IMR-90 (cell line): Measurements from ENCODE around the gene PELO. TPM values are rescaled to one million over a fixed set of nuclear protein-coding genes. Genes with fewer than 3 reads are reported as not detected.

Experiments used
- ATAC-seq: fragments of 200-7000 bp; cut with Tn5 transposase; 2 replicates; pipeline ENCODE4 v1.9.1; 2020; ENCODE audit warnings: low read depth, mild to moderate bottlenecking, moderate library complexity
- BruUV-seq: library from RNA; stranded (reverse); fragments of 400-500 nt; replicated peaks from 2 replicates; lab custom pipeline; 2021; lab: Mats Ljungman, UMichigan
- CTCF ChIA-PET: fragments of 300-600 bp; formaldehyde crosslinking; extraction: SDS; loops from one replicate; lab custom pipeline; 2021; ENCODE audit warnings: antibody characterized with exemption; lab: Yijun Ruan, JAX
- POLR2A ChIA-PET: fragments of 300-600 bp; sonication (Branson Sonifier 250); formaldehyde crosslinking; loops from one replicate; lab custom pipeline; 2022; ENCODE audit warnings: antibody characterized with exemption; ENCODE audit not compliant: unreplicated experiment; lab: Charles Lee
- DNase-seq: peaks from one replicate; pipeline ENCODE4 v3.0.0; 2013
- H2AFZ ChIP-seq: replicated peaks from 2 replicates; pipeline ENCODE3; 2013; ENCODE audit warnings: low read length, mild to moderate bottlenecking; ENCODE audit not compliant: poor library complexity
- H2AK5ac ChIP-seq: 2 replicates; pipeline ENCODE4 v1.6.1; 2013; ENCODE audit warnings: low read depth, low read length, inconsistent platforms
- H2AK9ac ChIP-seq: replicated peaks from 2 replicates; pipeline ENCODE3; 2013; ENCODE audit warnings: mild to moderate bottlenecking, low read depth, low read length, moderate library complexity; ENCODE audit not compliant: poor library complexity
- H2BK120ac ChIP-seq: 2 replicates; pipeline ENCODE4 v1.6.1; 2013; ENCODE audit warnings: low read depth, low read length, inconsistent platforms
- H2BK15ac ChIP-seq: 3 replicates; pipeline ENCODE4 v1.6.1; 2013; ENCODE audit warnings: low read depth, low read length, inconsistent platforms
- H2BK20ac ChIP-seq: 2 replicates; pipeline ENCODE4 v1.6.1; 2013; ENCODE audit warnings: low read depth, mild to moderate bottlenecking, inconsistent platforms, low read length, moderate library complexity
- H2BK5ac ChIP-seq: 2 replicates; pipeline ENCODE4 v1.6.1; 2013; ENCODE audit warnings: mild to moderate bottlenecking, low read depth, low read length, inconsistent platforms; ENCODE audit not compliant: poor library complexity, severe bottlenecking
- H3K14ac ChIP-seq: replicated peaks from 2 replicates; pipeline ENCODE4 v1.6.1; 2013; ENCODE audit warnings: low read depth, low read length, inconsistent platforms
- H3K18ac ChIP-seq: 2 replicates; pipeline ENCODE4 v1.6.1; 2013; ENCODE audit warnings: low read depth, low read length, control low read depth
- H3K23ac ChIP-seq: 2 replicates; pipeline ENCODE4 v1.6.1; 2013; ENCODE audit warnings: low read depth, low read length, inconsistent platforms
- H3K27ac ChIP-seq: 2 replicates; pipeline ENCODE4 v1.5.1; 2013; ENCODE audit warnings: mild to moderate bottlenecking, control low read depth, low read length; ENCODE audit not compliant: insufficient read depth
- H3K27me3 ChIP-seq: 2 replicates; pipeline ENCODE4 v1.6.1; 2013; ENCODE audit warnings: low read length; ENCODE audit not compliant: control insufficient read depth, insufficient read depth
- H3K36me3 ChIP-seq: 2 replicates; pipeline ENCODE4 v1.6.1; 2013; ENCODE audit warnings: low read length, mixed read lengths; ENCODE audit not compliant: control insufficient read depth, insufficient read depth
- H3K4ac ChIP-seq: 2 replicates; pipeline ENCODE4 v1.6.1; 2013; ENCODE audit warnings: low read depth, low read length, inconsistent platforms
- H3K4me1 ChIP-seq: 2 replicates; pipeline ENCODE4 v1.6.1; 2013; ENCODE audit warnings: low read length, mixed read lengths; ENCODE audit not compliant: control insufficient read depth, insufficient read depth
- H3K4me2 ChIP-seq: 2 replicates; pipeline ENCODE4 v1.6.1; 2013; ENCODE audit warnings: low read depth, mild to moderate bottlenecking, control low read depth, low read length, moderate library complexity
- H3K4me3 ChIP-seq: 2 replicates; pipeline ENCODE4 v1.5.1; 2013; ENCODE audit warnings: low read depth, mild to moderate bottlenecking, control low read depth, low read length, moderate library complexity; ENCODE audit not compliant: insufficient read depth
- H3K56ac ChIP-seq: 2 replicates; pipeline ENCODE4 v1.6.1; 2013; ENCODE audit warnings: low read length, inconsistent platforms; ENCODE audit not compliant: insufficient read depth; ENCODE audit errors: extremely low read depth
- H3K79me1 ChIP-seq, 2 experiments: 2 replicates each; pipeline ENCODE4 v1.6.1; 2013; ENCODE audit warnings: low read length in 2 of 2, inconsistent platforms in 1 of 2, low read depth in 1 of 2
- H3K9ac ChIP-seq: 2 replicates; pipeline ENCODE4 v1.6.1; 2013; ENCODE audit warnings: low read depth, low read length, control low read depth
- H3K9me1 ChIP-seq: 2 replicates; pipeline ENCODE4 v1.6.1; 2013; ENCODE audit warnings: low read length, inconsistent platforms; ENCODE audit not compliant: insufficient read depth
- H3K9me3 ChIP-seq: 2 replicates; pipeline ENCODE4 v1.6.1; 2013; ENCODE audit warnings: low read length; ENCODE audit not compliant: control insufficient read depth, insufficient read depth
- H4K20me1 ChIP-seq: 2 replicates; pipeline ENCODE4 v1.6.1; 2013; ENCODE audit warnings: low read length, inconsistent platforms; ENCODE audit not compliant: insufficient read depth
- H4K5ac ChIP-seq: 2 replicates; pipeline ENCODE4 v1.6.1; 2013; ENCODE audit warnings: mild to moderate bottlenecking, low read depth, low read length, control low read depth
- H4K8ac ChIP-seq, 2 experiments: 2 replicates each; pipeline ENCODE4 v1.6.1; 2013; ENCODE audit warnings: low read depth in 2 of 2, low read length in 2 of 2, control low read depth in 1 of 2, inconsistent platforms in 1 of 2
- H4K91ac ChIP-seq: 2 replicates; pipeline ENCODE4 v1.6.1; 2013; ENCODE audit warnings: low read depth, low read length, inconsistent platforms; ENCODE audit not compliant: insufficient read depth
- BHLHE40 ChIP-seq: fragments of 150-350 bp; IDR thresholded peaks from 2 replicates; pipeline ENCODE4 v1.6.1; 2016; ENCODE audit warnings: mild to moderate bottlenecking, low read depth, low read length
- CEBPB ChIP-seq: IDR thresholded peaks from 2 replicates; pipeline ENCODE4 v1.6.1; 2012; ENCODE audit warnings: low read depth, low read length, improper control_type of control experiment
- CHD1 ChIP-seq: IDR thresholded peaks from 2 replicates; pipeline ENCODE4 v1.6.1; 2012; ENCODE audit warnings: low read depth, low read length, improper control_type of control experiment
- CTCF ChIP-seq: conservative IDR thresholded peaks from 2 replicates; pipeline ENCODE4 v1.5.1; 2012; ENCODE audit warnings: mild to moderate bottlenecking, low read depth, low read length, improper control_type of control experiment
- ELK1 ChIP-seq: fragments of 150-350 bp; IDR thresholded peaks from 2 replicates; pipeline ENCODE4 v1.6.1; 2016; ENCODE audit warnings: low read depth, mild to moderate bottlenecking, low read length, moderate library complexity, borderline replicate concordance
- FOS ChIP-seq: fragments of 150-350 bp; IDR thresholded peaks from 2 replicates; pipeline ENCODE4 v1.6.1; 2016; ENCODE audit warnings: low read depth, low read length
- MAFK ChIP-seq: IDR thresholded peaks from 2 replicates; pipeline ENCODE4 v1.6.1; 2012; ENCODE audit warnings: low read depth, low read length, improper control_type of control experiment
- MAZ ChIP-seq: IDR thresholded peaks from 2 replicates; pipeline ENCODE4 v1.6.1; 2012; ENCODE audit warnings: low read depth, mild to moderate bottlenecking, low read length, improper control_type of control experiment, moderate library complexity, borderline replicate concordance
- MXI1 ChIP-seq: IDR thresholded peaks from 2 replicates; pipeline ENCODE4 v1.6.1; 2012; ENCODE audit warnings: low read depth, mild to moderate bottlenecking, low read length, moderate library complexity, borderline replicate concordance
- NFE2L2 ChIP-seq: fragments of 150-350 bp; IDR thresholded peaks from 2 replicates; pipeline ENCODE4 v1.6.1; 2016; ENCODE audit warnings: low read depth, mild to moderate bottlenecking, low read length
- POLR2A ChIP-seq: IDR thresholded peaks from 2 replicates; pipeline ENCODE4 v1.6.1; 2012; ENCODE audit warnings: mild to moderate bottlenecking, low read depth, low read length
- RAD21 ChIP-seq: IDR thresholded peaks from 2 replicates; pipeline ENCODE4 v1.6.1; 2012; ENCODE audit warnings: low read length, improper control_type of control experiment
- RCOR1 ChIP-seq: IDR thresholded peaks from 2 replicates; pipeline ENCODE4 v1.6.1; 2012; ENCODE audit warnings: mild to moderate bottlenecking, low read length, improper control_type of control experiment; ENCODE audit not compliant: insufficient replicate concordance
- RFX5 ChIP-seq: IDR thresholded peaks from 2 replicates; pipeline ENCODE4 v1.8.0; 2012; ENCODE audit warnings: low read depth, mild to moderate bottlenecking, low read length, moderate library complexity
- SMC3 ChIP-seq: fragments of 150-350 bp; IDR thresholded peaks from 2 replicates; pipeline ENCODE4 v1.6.1; 2016; ENCODE audit warnings: low read depth, mild to moderate bottlenecking, antibody characterized with exemption, low read length, moderate library complexity
- USF2 ChIP-seq: fragments of 150-350 bp; IDR thresholded peaks from 2 replicates; pipeline ENCODE4 v1.6.1; 2017; ENCODE audit warnings: mild to moderate bottlenecking, antibody characterized with exemption, low read length, low read depth
- WGBS, 2 experiments: methylation state at CpG; one replicate each; pipeline versions ENCODE4 v1.1.5 to v1.1.7; 2013; ENCODE audit warnings: missing lambda C conversion rate in 2 of 2; ENCODE audit not compliant: insufficient read length in 1 of 2; ENCODE audit errors: extremely low coverage in 2 of 2; 5-methylcytosine and 5-hydroxymethylcytosine counted together
- dilution Hi-C: fragments of 300-500 bp; cut with HindIII; formaldehyde crosslinking; loops from one replicate; pipeline ENCODE4 v1.14.3; 2018; ENCODE audit warnings: low sequenced_read_pairs; ENCODE audit not compliant: unreplicated experiment
- in situ Hi-C: fragments of 300-500 bp; cut with MboI; formaldehyde crosslinking; loops from 3 replicates; pipeline ENCODE4 v1.14.3; 2019; ENCODE audit warnings: low sequenced_read_pairs, inconsistent platforms, mixed read lengths
- intact Hi-C: fragments of 100-400 bp; cut with micrococcal nuclease; formaldehyde crosslinking; loops from 2 replicates; pipeline ENCODE4 v1.10.0; 2022
- polyA plus RNA-seq, 3 experiments: library from polyadenylated mRNA; depleted of rRNA; stranded (reverse); fragments of >200 nt; gene quantifications; 2 replicates each; pipeline ENCODE4 v1.2.3, GENCODE V29; 2012; ENCODE audit warnings: low replicate concordance in 1 of 3
- total RNA-seq: library from RNA; depleted of rRNA; stranded (reverse); fragments of >200 nt; gene quantifications from 2 replicates; pipeline ENCODE4 v1.2.3, GENCODE V29; 2012

Gene PELO
- total and polyA plus RNA-seq, 2 of the 4 experiments (the other 2 are of a cell fraction), result 42.4 to 48.9 TPM

- Histone ChIP-seq H3K4me3 (no peak overlapping the region), H3K9ac (no peak overlapping the region), H3K23ac (no peak overlapping the region), H4K91ac (no peak overlapping the region), H3K36me3 (no peaks in the 10 kb centered on the region), H2BK5ac (no peak overlapping the region), H3K18ac (no peak overlapping the region), H3K4me2 (no peak overlapping the region), H2BK15ac (no peak overlapping the region), H3K14ac (no peak overlapping the region), H4K5ac (no peak overlapping the region), H3K27ac (no peak overlapping the region), H2AFZ (no peak overlapping the region), H2BK20ac (no peak overlapping the region), H4K8ac (no peak overlapping the region), H4K20me1 (no peaks in the 10 kb centered on the region), H2AK9ac (no peak overlapping the region), H3K79me1 (no peaks in the 10 kb centered on the region), H3K4me1 (no peaks in the 10 kb centered on the region), H3K9me3 (no peaks in the 10 kb centered on the region), H3K4ac (no peak overlapping the region), H3K9me1 (no peaks in the 10 kb centered on the region), H3K56ac (no peak overlapping the region), H2AK5ac (no peak overlapping the region), H2BK120ac (no peak overlapping the region), H3K27me3 (no peaks in the 10 kb centered on the region)
- ChIA-PET POLR2A (interaction anchor here (0.8 kb wide), 1 partner anchor 9 kb away, joined by 3 read pairs; no protein-coding TSS in a partner anchor), CTCF (interaction anchor here (0.6 to 1.0 kb wide), 2 partner anchors 20 to 35 kb away, joined by 3 read pairs; partner anchors contain the start of genes ITGA1 and PELO)
- dilution Hi-C loops, result no loop called here
- TF ChIP-seq ELK1 (no peak), POLR2A (no peak), MAZ (no peak), MXI1 (no peak), RFX5 (no peak), USF2 (no peak), CHD1 (no peak), CEBPB (no peak), RAD21 (no peak), BHLHE40 (no peak), RCOR1 (no peak), FOS (no peak), NFE2L2 (no peak), CTCF (no peak), MAFK (no peak), SMC3 (no peak)
- ATAC-seq (no peak), DNase-seq (no peak)
- no TSS peak for BruUV-seq
- intact Hi-C loops, result no loop called here
- in situ Hi-C loops, result no loop called here
- no CpG with 5 or more reads among the region's 1 CpG for WGBS, 2 experiments
These were observed 19.8 kb upstream of the PELO start for GRCh38 chr5:52767766-52768480.
